Measurements from ENCODE around the gene SEPTIN8. TPM values are rescaled to one million over a fixed set of nuclear protein-coding genes. Genes with fewer than 3 reads are reported as not detected.

SEPTIN8 gene
- total and polyA plus RNA-seq, 2 donors (not counting 3 experiments of a cell fraction or from before 2014, with no cell fraction given) = 56.6 to 82.1 TPM

DNA sequence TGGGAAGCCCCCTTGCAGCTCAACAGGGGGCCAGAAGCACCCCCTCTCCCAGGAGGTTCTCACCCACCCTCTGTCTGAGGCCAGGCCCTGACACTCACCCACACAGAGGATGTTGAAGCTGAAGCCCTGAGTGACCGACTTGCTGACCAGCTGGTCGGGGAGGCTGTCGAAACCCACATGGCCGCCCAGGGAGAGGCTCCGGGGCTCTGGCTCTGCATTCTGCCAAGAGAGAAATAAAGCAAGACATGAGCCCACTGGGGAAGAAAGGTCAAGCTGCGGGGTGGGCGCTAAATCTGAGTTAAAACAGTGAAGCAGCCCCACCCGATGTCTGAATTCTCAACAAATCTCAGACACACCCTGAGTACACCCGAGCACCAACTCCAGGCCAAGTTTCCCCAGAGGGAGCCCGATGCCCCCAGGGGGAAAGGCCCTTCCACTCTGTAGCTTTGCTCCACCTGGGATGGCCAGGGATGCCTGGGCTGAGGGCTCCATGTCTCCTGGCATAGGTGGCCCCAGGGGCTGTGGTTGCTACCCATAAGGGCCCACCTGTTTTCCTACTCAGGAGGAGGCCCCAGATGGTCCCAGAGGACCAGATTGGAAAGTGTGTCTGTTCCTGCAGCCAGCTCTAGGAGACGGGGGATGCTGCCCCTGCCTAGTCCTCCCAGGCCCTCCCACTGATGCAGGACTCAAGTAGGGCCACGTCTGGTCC lies 11.6 kb downstream of the SEPTIN8 start:
- H3K4me3 ChIP-seq (replicated peaks in 1 of 3; ENCODE audit: insufficient read depth in 1 of 3, low read depth in 1 of 3, low read length in 3 of 3) = no peak overlapping the region
- ChIA-PET CTCF (interaction anchor here (1.1 to 2.2 kb wide), 3 partner anchors 11 to 48 kb away, joined by 3 to 5 read pairs (median 3); no protein-coding TSS in a partner anchor), POLR2A (no interaction called here)
- H3K9me1 ChIP-seq (replicated peaks; ENCODE audit: control insufficient read depth, extremely low read depth, insufficient read depth, low read length) = no peaks in the 10 kb centered on the region
- H3K79me2 ChIP-seq (ENCODE audit: control insufficient read depth, insufficient read depth, low read length) = peaks cover 21% of the 10 kb centered on the region
- TF ChIP-seq EZH2 (IDR thresholded peaks at IDR 0.05; ENCODE audit: borderline replicate concordance, low read depth, low read length, severe bottlenecking) = no peak
- TF ChIP-seq, protein P1, sequence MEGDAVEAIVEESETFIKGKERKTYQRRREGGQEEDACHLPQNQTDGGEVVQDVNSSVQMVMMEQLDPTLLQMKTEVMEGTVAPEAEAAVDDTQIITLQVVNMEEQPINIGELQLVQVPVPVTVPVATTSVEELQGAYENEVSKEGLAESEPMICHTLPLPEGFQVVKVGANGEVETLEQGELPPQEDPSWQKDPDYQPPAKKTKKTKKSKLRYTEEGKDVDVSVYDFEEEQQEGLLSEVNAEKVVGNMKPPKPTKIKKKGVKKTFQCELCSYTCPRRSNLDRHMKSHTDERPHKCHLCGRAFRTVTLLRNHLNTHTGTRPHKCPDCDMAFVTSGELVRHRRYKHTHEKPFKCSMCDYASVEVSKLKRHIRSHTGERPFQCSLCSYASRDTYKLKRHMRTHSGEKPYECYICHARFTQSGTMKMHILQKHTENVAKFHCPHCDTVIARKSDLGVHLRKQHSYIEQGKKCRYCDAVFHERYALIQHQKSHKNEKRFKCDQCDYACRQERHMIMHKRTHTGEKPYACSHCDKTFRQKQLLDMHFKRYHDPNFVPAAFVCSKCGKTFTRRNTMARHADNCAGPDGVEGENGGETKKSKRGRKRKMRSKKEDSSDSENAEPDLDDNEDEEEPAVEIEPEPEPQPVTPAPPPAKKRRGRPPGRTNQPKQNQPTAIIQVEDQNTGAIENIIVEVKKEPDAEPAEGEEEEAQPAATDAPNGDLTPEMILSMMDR (IDR thresholded peaks at IDR 0.05; ENCODE audit: extremely low read depth in 1 of 2, insufficient read depth in 1 of 2, low read depth in 1 of 2, low read length in 2 of 2) = no peak
- TF ChIP-seq MYC (IDR thresholded peaks at IDR 0.05; ENCODE audit: low read depth, low read length) = no peak
- no peak for TF ChIP-seq POLR2A (IDR thresholded peaks at IDR 0.05; ENCODE audit: low read depth, low read length)
- no peak for TF ChIP-seq FOS (IDR thresholded peaks at IDR 0.05; ENCODE audit: borderline replicate concordance, insufficient read depth, low read length)
- TF ChIP-seq JUN (IDR thresholded peaks at IDR 0.05; ENCODE audit: borderline replicate concordance, insufficient read depth, insufficient read length, low read depth) = no peak
- TF ChIP-seq POLR2AphosphoS5 (IDR thresholded peaks at IDR 0.05; ENCODE audit: insufficient read depth, low read depth, low read length) = no peak
- TF ChIP-seq GATA2 (IDR thresholded peaks at IDR 0.05; ENCODE audit: insufficient read depth, insufficient read length, low read depth, low read length) = no peak
- TF ChIP-seq, protein P2, sequence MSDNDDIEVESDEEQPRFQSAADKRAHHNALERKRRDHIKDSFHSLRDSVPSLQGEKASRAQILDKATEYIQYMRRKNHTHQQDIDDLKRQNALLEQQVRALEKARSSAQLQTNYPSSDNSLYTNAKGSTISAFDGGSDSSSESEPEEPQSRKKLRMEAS (IDR thresholded peaks at IDR 0.05; ENCODE audit: insufficient read depth, insufficient read length) = no peak
- no TSS peak for BruUV-seq (replicated peaks)
- peaks cover 2 to 21% of the 10 kb centered on the region in 2 experiments for H3K36me3 ChIP-seq (ENCODE audit: control insufficient read depth in 2 of 2, extremely low read depth in 1 of 2, insufficient read depth in 2 of 2, low read length in 2 of 2)
- H4K20me1 ChIP-seq (replicated peaks; ENCODE audit: control insufficient read depth, extremely low read depth, insufficient read depth, low read length) = no peaks in the 10 kb centered on the region
- no peak overlapping the region for H2AFZ ChIP-seq (ENCODE audit: low read depth, low read length)
- peaks cover 13% of the 10 kb centered on the region for H3K4me1 ChIP-seq (ENCODE audit: control insufficient read depth, extremely low read depth, insufficient read depth, low read length)
- dilution Hi-C loops (cut with MboI; ENCODE audit: extremely low pct_ligation_motif_present, low sequenced_read_pairs) = no loop called here
- H3K9ac ChIP-seq (replicated peaks; ENCODE audit: extremely low read depth, insufficient read depth, low read length) = no peak overlapping the region
- H3K4me2 ChIP-seq (ENCODE audit: insufficient read depth, low read length) = no peak overlapping the region
- no peak overlapping the region for H3K27ac ChIP-seq (ENCODE audit: insufficient read depth, low read depth, low read length)
- intact Hi-C loops (cut with micrococcal nuclease) = no loop called here
- no peaks in the 10 kb centered on the region for H3K27me3 ChIP-seq (ENCODE audit: control insufficient read depth in 2 of 2, insufficient read depth in 2 of 2, low read length in 2 of 2)
- DNase-seq (ENCODE audit: low read depth, low spot score) (no peak), FAIRE-seq (no peak)
- H3K9me3 ChIP-seq (replicated peaks; ENCODE audit: control insufficient read depth, insufficient read depth, low read length) = no peaks in the 10 kb centered on the region

Data from endothelial cell of umbilical vein (primary cell).